COR-L47 (cell line): ENCODE measurements around the gene KDR.

Experiments
- DNase-seq: peaks from one replicate; lab custom pipeline; 2025; lab: John Stamatoyannopoulos, UW

KDR gene

GRCh38 chr4:55125087-55125721 lies at the start of gene KDR:
Gene KDR, minus strand, starts transcription at chr4:55125595. Its CDS starts 302 bp downstream, at chr4:55125293.
- DNase-seq, result no peak

GRCh38 chr4:55173580-55173979 lies 48.2 kb upstream of the KDR start:
- no peak for DNase-seq

- no peak for DNase-seq
These were observed 47.4 kb upstream of the KDR start for GRCh38 chr4:55172694-55173287.

GRCh38 chr4:55170462-55170861 lies 45.1 kb upstream of the KDR start:
- no peak for DNase-seq

- DNase-seq, result peak; percentile 9
These were observed 44.1 kb upstream of the KDR start for GRCh38 chr4:55169352-55169961.

DNA sequence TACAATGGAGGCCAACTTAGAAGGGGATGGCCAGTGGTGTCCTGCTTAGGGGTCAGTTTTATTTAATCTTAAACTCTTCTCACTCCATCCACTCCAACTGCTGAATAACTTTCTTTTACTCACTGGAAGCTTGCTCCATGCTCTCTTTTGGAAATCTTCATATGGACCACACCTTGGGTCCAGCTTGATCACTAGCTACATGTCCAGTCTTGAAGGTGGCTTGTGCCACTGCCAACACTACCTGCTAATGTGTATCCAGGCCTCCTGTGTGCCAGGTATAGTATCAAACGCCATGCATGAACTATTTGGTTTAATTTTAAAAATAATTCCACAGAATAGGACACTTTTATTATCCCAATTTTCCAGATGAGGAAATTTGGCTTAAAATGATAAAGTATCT lies 37.0 kb upstream of the KDR start:
- no peak for DNase-seq

- DNase-seq, result no peak
These were observed 36.3 kb upstream of the KDR start for GRCh38 chr4:55161739-55162138.

DNA sequence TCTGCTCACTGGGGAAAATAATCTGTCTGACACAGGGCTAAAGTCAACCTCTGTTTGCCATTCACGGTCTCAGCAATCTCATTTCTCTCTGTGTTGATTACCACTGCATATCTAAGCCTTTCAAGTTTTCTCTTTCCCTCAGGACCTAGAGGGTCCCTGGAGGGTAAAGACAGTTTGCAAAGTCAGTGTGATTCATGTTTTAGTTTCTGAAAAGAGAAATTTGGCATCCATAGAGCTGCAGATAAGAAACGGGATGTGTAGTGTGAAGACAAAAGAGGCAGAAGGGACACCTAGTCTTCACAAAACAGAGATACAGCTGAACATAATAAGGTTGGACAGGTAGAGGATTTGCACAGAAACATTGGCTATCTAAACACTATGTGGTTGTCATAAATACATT lies 34.5 kb upstream of the KDR start:
- no peak for DNase-seq

DNA sequence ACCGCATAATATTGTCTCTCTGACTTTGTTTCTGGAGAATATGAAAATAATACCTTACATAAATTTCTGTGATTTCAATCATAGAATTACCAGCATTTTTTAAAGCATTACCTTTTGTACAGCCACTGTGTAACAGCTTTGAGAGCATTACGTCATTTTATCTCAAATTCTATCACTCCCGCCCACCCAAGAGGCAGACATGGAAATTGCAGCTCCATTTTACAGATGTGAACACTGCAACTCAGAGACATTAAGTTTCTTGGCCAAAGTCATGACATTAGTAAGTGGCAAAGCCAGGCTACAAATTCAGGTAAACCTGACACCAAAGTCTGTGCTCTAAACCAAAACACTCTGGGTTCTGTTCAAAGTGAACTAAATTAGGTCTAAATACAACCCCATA lies 33.6 kb upstream of the KDR start:
- no peak for DNase-seq

DNA sequence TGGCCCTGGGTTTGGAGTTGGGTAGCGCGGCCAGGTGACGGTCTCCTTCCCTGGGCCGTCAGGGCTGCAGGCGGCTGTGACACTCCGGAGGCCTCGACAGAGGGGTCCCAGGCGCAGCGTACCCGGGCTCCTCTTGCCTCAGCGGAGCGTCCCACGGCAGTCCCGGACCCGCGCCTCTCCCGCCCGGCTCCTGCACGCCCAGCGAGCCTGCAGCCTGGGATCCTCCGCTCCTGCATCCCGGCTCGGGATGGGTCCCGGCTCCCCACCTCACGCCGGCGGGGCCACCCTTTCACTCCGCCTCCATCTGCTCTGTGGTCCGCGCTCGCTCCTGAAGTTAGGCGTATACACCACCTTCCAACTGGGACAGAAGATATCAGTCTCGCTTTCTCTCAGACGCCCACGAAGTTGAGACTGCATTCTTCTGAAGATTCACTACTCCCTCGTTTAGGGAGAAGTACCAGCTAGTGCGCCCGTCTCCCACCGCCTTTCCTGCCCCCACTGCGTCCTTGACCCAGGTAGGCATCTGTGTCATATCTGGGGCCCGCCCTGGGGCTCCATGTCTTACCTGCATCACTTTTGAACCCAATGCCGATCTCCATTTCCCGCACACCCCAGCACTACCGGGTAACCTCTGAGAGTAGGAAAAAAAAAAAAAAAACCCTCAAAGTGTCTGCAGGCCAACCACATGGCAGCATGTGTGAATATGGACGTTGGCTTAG lies 32.3 kb upstream of the KDR start:
- DNase-seq, result no peak

GRCh38 chr4:55154933-55155332 lies 29.5 kb upstream of the KDR start:
- DNase-seq, result no peak

DNA sequence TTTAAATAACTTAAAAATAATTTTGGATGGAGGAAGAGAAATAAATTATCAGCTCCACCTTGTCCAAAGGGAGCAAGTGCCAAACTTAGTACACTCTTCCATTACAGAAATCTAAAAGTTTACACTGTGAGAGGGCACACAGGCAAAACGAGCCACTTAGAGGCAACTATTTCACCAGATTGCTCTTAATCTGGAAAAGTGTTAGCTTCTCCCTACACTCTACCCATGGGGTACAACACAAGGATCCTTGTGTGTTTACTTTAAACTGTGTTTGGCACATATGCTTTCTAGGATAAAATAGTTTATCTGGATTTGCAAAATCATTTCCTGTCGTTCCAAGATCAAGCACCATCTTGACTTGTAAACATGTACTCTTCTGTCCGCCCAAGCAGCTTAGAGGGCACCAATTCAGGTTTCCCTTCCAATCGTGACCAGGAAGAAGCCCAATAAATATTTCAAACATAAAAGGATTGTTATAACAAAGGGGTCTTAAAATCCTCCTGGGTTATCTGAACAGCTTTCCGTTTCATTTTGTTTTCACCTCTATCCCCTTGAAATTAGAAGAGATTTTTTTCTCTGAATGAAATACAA lies 29.0 kb upstream of the KDR start:
- DNase-seq, result no peak

DNA sequence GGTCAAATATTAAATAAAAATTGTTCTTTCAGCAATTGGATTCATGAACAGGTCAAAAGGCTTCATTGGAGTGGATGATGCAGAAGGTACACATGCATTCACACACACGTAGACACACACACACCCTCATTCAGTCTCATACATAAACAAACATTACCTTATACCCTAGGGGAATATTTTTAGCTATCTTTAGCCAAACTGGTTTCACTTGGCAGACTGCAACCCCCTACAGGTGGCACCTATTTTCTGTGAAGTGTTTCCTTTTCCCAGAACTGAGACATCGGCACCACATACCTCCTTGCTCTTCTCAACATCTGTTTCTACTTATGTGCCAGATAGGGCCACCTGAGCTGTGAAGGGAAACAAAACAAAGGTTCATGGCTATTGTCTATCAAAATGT lies 18.5 kb upstream of the KDR start:
- no peak for DNase-seq

GRCh38 chr4:55138367-55138766 lies 13.0 kb upstream of the KDR start:
- DNase-seq, result no peak

GRCh38 chr4:55136634-55137033 lies 11.2 kb upstream of the KDR start:
- no peak for DNase-seq

DNA sequence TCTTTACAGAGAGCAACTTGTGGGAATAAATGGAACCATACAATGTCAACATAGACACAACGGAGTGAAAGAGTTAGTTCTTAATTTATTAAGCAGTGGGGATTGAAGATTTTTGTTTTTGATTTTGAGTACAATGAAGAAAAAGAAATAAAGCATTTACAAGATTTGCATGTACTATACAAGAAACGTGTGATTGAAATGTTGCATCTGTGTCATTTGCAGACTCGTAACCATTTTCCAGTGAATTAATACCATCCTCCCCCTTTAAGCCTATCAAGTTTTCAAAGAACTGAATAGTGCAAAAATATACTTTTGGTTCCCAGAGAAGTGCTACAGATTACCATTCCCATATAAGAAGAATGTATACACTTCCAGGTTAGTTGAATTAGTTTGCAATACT lies 8.6 kb upstream of the KDR start:
- DNase-seq, result no peak

GRCh38 chr4:55132775-55133174 lies 7.4 kb upstream of the KDR start:
- no peak for DNase-seq

GRCh38 chr4:55127521-55127920 lies 2.1 kb upstream of the KDR start:
- DNase-seq, result no peak

DNA sequence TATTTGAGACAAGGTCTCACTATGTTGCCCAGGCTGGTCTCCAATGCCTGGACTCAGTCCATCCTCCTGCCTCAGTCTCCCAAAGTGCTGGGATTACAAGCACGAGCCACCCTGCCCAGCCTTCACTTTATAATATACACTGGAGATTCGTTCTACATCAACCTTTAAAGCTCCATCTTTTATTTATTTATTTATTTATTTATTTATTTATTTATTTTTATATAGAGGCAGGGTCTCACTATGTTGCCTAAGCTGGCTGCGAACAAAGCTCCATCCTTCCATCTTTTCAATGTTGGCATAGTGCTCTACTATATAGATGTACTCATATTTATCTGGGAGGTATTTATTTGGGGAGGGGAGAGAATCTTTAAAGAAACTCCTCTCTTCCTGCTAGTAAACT lies 1.7 kb upstream of the KDR start:
- no peak for DNase-seq

- DNase-seq, result no peak
These were observed 557 bp upstream of the KDR start for GRCh38 chr4:55125763-55126541.

DNA sequence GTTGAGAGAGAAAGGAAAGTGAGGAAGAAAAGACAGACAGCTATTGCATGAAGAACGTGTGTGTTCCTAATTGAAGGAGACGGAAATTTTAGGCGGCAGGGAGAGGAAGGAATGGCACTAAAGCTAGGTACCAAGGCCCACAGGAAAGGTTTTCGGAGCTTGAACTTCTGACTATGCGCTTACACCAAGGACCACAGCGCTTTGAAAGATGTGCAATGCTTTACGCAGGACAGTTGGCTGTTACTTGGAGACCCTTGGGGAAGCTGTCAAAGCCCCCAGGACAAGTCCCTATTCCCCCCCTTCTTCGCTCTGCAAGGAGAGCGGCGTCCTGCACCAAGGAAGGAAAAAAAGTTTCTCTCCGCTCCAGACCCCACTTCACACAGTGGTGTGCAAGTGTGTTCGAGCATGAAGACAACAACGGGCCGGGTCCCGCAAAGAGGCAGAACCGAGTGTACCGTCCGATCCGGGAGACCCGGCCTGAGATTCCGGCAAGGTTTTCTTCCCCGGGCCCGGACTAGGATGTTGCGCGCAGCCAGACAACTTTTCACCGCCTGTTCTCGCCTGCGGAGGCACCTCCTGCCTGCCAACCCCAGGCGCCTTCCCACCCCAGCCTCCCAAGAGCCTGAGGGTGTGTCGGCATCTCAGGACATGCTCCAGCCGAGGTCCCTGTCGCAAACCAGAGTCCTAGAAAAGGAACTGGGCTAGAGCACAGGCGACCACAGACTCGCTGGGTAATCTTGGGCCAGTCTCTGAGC lies 896 bp downstream of the KDR start:
- DNase-seq, result no peak
